Epithelial cell of esophagus (primary cell): Measurements from ENCODE around the gene RAP1A.

Experiments
- DNase-seq: peaks from one replicate; pipeline ENCODE4 v3.0.0; 2010; ENCODE audit warnings: low read depth
- H3K4me3 ChIP-seq: 2 replicates; pipeline ENCODE4 v1.5.1; 2011; ENCODE audit warnings: mild to moderate bottlenecking, low read length, control low read depth
- CTCF ChIP-seq: IDR thresholded peaks from 2 replicates; pipeline ENCODE4 v1.5.1; 2011; ENCODE audit warnings: low read depth, mild to moderate bottlenecking, low read length, control low read depth, inconsistent platforms; ENCODE audit not compliant: insufficient read depth; ENCODE audit errors: missing control alignments

The RAP1A gene

GRCh38 chr1:111723091-111723806 lies 103.7 kb downstream of the RAP1A start:
- DNase-seq, result no peak
- TF ChIP-seq CTCF, result no peak
- no peak overlapping the region for H3K4me3 ChIP-seq

- no peak overlapping the region for H3K4me3 ChIP-seq
- no peak for DNase-seq
- no peak for TF ChIP-seq CTCF
Measured at GRCh38 chr1:111723871-111724270, 104.3 kb downstream of the RAP1A start.

- DNase-seq, result no peak
- H3K4me3 ChIP-seq, result no peak overlapping the region
Measured at GRCh38 chr1:111725192-111725591, 105.6 kb downstream of the RAP1A start.

GRCh38 chr1:111727056-111727455 lies 107.5 kb downstream of the RAP1A start:
- no peak overlapping the region for H3K4me3 ChIP-seq
- TF ChIP-seq CTCF, result no peak
- no peak for DNase-seq

More at GRCh38 chr1:111725192-111725591, 105.6 kb downstream of the RAP1A start:
- TF ChIP-seq CTCF, result no peak

GRCh38 chr1:111729271-111729921 lies 109.8 kb downstream of the RAP1A start:
- no peak overlapping the region for H3K4me3 ChIP-seq
- TF ChIP-seq CTCF, result no peak
- no peak for DNase-seq

GRCh38 chr1:111729946-111730681 lies 110.5 kb downstream of the RAP1A start:
- TF ChIP-seq CTCF, result no peak
- H3K4me3 ChIP-seq, result no peak overlapping the region
- DNase-seq, result no peak

- H3K4me3 ChIP-seq, result no peak overlapping the region
- no peak for DNase-seq
- TF ChIP-seq CTCF, result no peak
Measured at GRCh38 chr1:111730706-111731105, 111.1 kb downstream of the RAP1A start.
